Transverse colon (tissue), 4 donors: ENCODE results near the gene NFASC. TPM values are rescaled to one million over a fixed set of nuclear protein-coding genes. Genes with fewer than 3 reads are reported as not detected.

Experiments used
- DNase-seq: peaks from one replicate; pipeline ENCODE4 v3.0.0-alpha.2; 2019
- H3K27ac ChIP-seq, 4 donors: fragments of 200-600 bp; sonication (generic); 2 replicates each; pipeline ENCODE4 v1.5.1; 2016 to 2018; ENCODE audit warnings: inconsistent platforms in 4 of 4
- H3K27me3 ChIP-seq: fragments of 200-600 bp; sonication (generic); 2 replicates; pipeline ENCODE4 v1.5.1; 2017; ENCODE audit warnings: inconsistent platforms
- H3K36me3 ChIP-seq, 4 donors: fragments of 200-600 bp; sonication (generic); 2 replicates each; pipeline ENCODE4 v1.5.1; 2017 to 2019; ENCODE audit warnings: inconsistent platforms in 4 of 4
- H3K4me1 ChIP-seq, 4 donors: fragments of 200-600 bp; sonication (generic); 2 replicates each; pipeline ENCODE4 v1.5.1; 2017 to 2020; ENCODE audit warnings: inconsistent platforms in 4 of 4
- H3K4me3 ChIP-seq, 4 donors: fragments of 200-600 bp; sonication (generic); 1 replicate in 1 of 4; 2 replicates in 3 of 4; pipeline versions ENCODE4 v1.5.1 to v1.6.1; 2017 to 2019; ENCODE audit warnings: inconsistent platforms in 4 of 4
- H3K9me3 ChIP-seq, 2 donors: fragments of 200-600 bp; sonication (generic); 2 replicates each; pipeline ENCODE4 v1.5.1; 2017 to 2019; ENCODE audit warnings: inconsistent platforms in 2 of 2
- EP300 ChIP-seq: sonication (generic); formaldehyde crosslinking; IDR thresholded peaks from one replicate; pipeline ENCODE4 v1.6.1; 2017; ENCODE audit warnings: antibody characterized with exemption, low read depth
- POLR2A ChIP-seq: fragments of 450-650 bp; IDR thresholded peaks from one replicate; pipeline ENCODE4 v1.6.1; 2016; ENCODE audit warnings: antibody characterized with exemption, mild to moderate bottlenecking, moderate library complexity
- POLR2AphosphoS5 ChIP-seq, 3 donors: sonication (generic); formaldehyde crosslinking; IDR thresholded peaks; one replicate each; pipeline ENCODE4 v1.6.1; 2016; ENCODE audit warnings: antibody characterized with exemption in 3 of 3
- WGBS, 2 donors: methylation state at CpG; one replicate each; pipeline ENCODE4 v1.1.5; 2018; ENCODE audit warnings: low coverage in 1 of 2; 5-methylcytosine and 5-hydroxymethylcytosine counted together
- in situ Hi-C, 4 donors: fragments of 200-750 bp; cut with MboI; loops; one replicate each; pipeline versions ENCODE4 v1.15.0 to v1.15.1; 2017; ENCODE audit warnings: low sequenced_read_pairs in 3 of 4, low pct_ligation_motif_present in 1 of 4, low pct_unique_long_range_greater_than_20kb in 1 of 4
- intact Hi-C: fragments of 100-400 bp; cut with DNase I; formaldehyde crosslinking; loops from one replicate; pipeline ENCODE4 v1.15.1; 2023; ENCODE audit warnings: low total_unique reads
- total RNA-seq, 4 donors: library from RNA; depleted of rRNA; stranded (reverse); fragments of >200 nt; gene quantifications; one replicate each; pipeline ENCODE4 v1.1.0, GENCODE V29; 2016
- TF ChIP-seq, protein P1 (sequence below), 5 experiments: fragments of 200-600 bp in 3 of 5; fragments of 450-650 bp in 2 of 5; sonication (generic) in 3 of 5; IDR thresholded peaks; 1 replicate in 2 of 5; 2 replicates in 3 of 5; pipeline ENCODE4 v1.5.1; 2016 to 2017; ENCODE audit warnings: antibody characterized with exemption in 5 of 5, inconsistent platforms in 3 of 5, mild to moderate bottlenecking in 2 of 5, moderate library complexity in 1 of 5

NFASC gene
- total RNA-seq, 4 donors from 2014 or later: 11.3 to 48.8 (median 13.4) TPM

DNA sequence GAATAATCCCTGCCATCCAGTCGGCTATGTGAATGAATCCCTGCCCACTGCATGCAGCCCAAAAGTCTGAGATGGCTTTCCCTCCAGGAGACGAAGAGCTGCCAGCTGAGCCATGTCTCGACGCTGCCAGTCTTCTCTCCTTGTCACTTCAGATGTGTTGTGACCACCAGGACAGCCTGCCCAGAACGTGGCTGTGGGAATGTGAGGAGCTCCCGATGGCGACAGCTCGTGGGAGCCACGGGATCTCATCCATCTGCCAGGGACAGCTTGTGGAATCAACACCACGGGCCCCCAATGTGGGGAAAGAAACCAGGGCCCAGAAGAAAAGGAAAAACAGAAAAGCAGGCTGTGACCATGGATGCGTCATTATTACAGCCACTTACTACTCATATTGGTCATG, 67.2 kb downstream of the NFASC start:
- DNase-seq: no peak
- 73 to 87% methylated on average over 9 to 11 of the region's 11 CpGs for WGBS, 2 donors
- in situ Hi-C loops: loop anchor here in 3 of 4 donors (25.0 kb wide), 2 partner anchors 126 to 376 kb away; no protein-coding TSS in a partner anchor
- no peaks in the 10 kb centered on the region for H3K36me3 ChIP-seq
- no peak for TF ChIP-seq EP300
- TF ChIP-seq, protein P1, sequence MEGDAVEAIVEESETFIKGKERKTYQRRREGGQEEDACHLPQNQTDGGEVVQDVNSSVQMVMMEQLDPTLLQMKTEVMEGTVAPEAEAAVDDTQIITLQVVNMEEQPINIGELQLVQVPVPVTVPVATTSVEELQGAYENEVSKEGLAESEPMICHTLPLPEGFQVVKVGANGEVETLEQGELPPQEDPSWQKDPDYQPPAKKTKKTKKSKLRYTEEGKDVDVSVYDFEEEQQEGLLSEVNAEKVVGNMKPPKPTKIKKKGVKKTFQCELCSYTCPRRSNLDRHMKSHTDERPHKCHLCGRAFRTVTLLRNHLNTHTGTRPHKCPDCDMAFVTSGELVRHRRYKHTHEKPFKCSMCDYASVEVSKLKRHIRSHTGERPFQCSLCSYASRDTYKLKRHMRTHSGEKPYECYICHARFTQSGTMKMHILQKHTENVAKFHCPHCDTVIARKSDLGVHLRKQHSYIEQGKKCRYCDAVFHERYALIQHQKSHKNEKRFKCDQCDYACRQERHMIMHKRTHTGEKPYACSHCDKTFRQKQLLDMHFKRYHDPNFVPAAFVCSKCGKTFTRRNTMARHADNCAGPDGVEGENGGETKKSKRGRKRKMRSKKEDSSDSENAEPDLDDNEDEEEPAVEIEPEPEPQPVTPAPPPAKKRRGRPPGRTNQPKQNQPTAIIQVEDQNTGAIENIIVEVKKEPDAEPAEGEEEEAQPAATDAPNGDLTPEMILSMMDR (IDR thresholded peaks at IDR 0.05): no peak
- TF ChIP-seq POLR2A: no peak
- TF ChIP-seq POLR2AphosphoS5 (IDR thresholded peaks at IDR 0.05): no peak
- H3K27me3 ChIP-seq: no peaks in the 10 kb centered on the region
- intact Hi-C loops: no loop called here
- H3K27ac ChIP-seq: no peak overlapping the region
- H3K4me1 ChIP-seq: peaks cover 0 to 4% (median 0%) of the 10 kb centered on the region in 4 donors
- H3K4me3 ChIP-seq: no peak overlapping the region
- no peaks in the 10 kb centered on the region for H3K9me3 ChIP-seq

DNA sequence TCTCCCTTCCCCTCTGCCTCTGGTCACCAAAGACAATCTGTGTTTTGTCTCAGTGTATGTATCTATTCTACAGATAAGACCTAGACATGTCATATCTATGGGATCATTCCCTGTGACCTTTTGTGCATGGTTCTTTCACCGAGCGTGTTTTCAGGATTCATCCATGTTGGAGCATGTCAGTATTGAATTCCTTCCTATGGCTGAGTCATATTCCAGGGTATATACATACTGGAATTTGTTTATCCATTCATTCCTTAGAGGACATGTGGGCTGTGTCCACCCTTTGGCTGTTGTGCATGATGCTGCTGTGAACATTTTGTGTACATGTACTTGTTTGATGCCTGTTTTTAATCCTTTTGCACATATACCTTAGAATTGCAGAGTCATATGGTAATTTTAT, 69.9 kb downstream of the NFASC start:
- DNase-seq: no peak
- 82 to 92% methylated on average over 2 of the region's 2 CpGs for WGBS, 2 donors
- Histone ChIP-seq H3K36me3 (no peaks in the 10 kb centered on the region), H3K4me1 (peaks cover 0 to 4% (median 0%) of the 10 kb centered on the region in 4 donors), H3K9me3 (no peaks in the 10 kb centered on the region), H3K4me3 (no peak overlapping the region), H3K27me3 (no peaks in the 10 kb centered on the region), H3K27ac (no peak overlapping the region)
- intact Hi-C loops (no loop called here), in situ Hi-C loops (loop anchor here (5.0 to 25.0 kb wide), 4 partner anchors 126 to 378 kb away; no protein-coding TSS in a partner anchor)
- TF ChIP-seq POLR2A (no peak), EP300 (no peak), POLR2AphosphoS5 (IDR thresholded peaks at IDR 0.05) (no peak)
- TF ChIP-seq, protein P1 (IDR thresholded peaks at IDR 0.05): no peak

GRCh38 chr1:204941421-204942338, 71.0 kb downstream of the NFASC start:
- Histone ChIP-seq H3K27ac (no peak overlapping the region), H3K4me3 (no peak overlapping the region), H3K36me3 (no peaks in the 10 kb centered on the region), H3K4me1 (peaks cover 0 to 4% (median 0%) of the 10 kb centered on the region in 4 donors), H3K9me3 (no peaks in the 10 kb centered on the region), H3K27me3 (no peaks in the 10 kb centered on the region)
- WGBS, 2 donors: 25 to 33% methylated on average over 14 to 15 of the region's 15 CpGs
- in situ Hi-C loops (loop anchor here (5.0 to 25.0 kb wide), 4 partner anchors 127 to 379 kb away; no protein-coding TSS in a partner anchor), intact Hi-C loops (loop anchor here (2.0 kb wide), 1 partner anchor 129 kb away; no protein-coding TSS in a partner anchor)
- no peak for TF ChIP-seq EP300
- TF ChIP-seq, protein P1 (IDR thresholded peaks at IDR 0.05): peak; percentile 89 to 96 (median 91)
- TF ChIP-seq POLR2A: no peak
- DNase-seq: peak; percentile 73

GRCh38 chr1:204943495-204943894, 72.8 kb downstream of the NFASC start:
- peaks cover 0 to 4% (median 0%) of the 10 kb centered on the region in 4 donors for H3K4me1 ChIP-seq
- no peak for DNase-seq
- intact Hi-C loops: loop anchor here (2.0 kb wide), 1 partner anchor 131 kb away; no protein-coding TSS in a partner anchor
- 82 to 100% methylated on average over 1 to 6 of the region's 6 CpGs for WGBS, 2 donors
- no peaks in the 10 kb centered on the region for H3K27me3 ChIP-seq
- no peak for TF ChIP-seq POLR2A
- TF ChIP-seq, protein P1 (IDR thresholded peaks at IDR 0.05): no peak
- TF ChIP-seq EP300: no peak
- no peak for TF ChIP-seq POLR2AphosphoS5 (IDR thresholded peaks at IDR 0.05)
- in situ Hi-C loops: loop anchor here (5.0 to 25.0 kb wide), 4 partner anchors 129 to 381 kb away; no protein-coding TSS in a partner anchor
- H3K36me3 ChIP-seq: no peaks in the 10 kb centered on the region
- no peak overlapping the region for H3K27ac ChIP-seq
- H3K4me3 ChIP-seq: no peak overlapping the region
- no peaks in the 10 kb centered on the region for H3K9me3 ChIP-seq
